PC-3 (cell line): ENCODE results near the gene GJD3. TPM values are rescaled to one million over a fixed set of nuclear protein-coding genes. Genes with fewer than 3 reads are reported as not detected.
A peak's percentile ranks its signal among the peaks of the same experiment; 100 is the strongest.
"Not testable (repeated sequence)": the region's sequence is repeated elsewhere in the genome, so short reads cannot be mapped to it uniquely, and the experiment has no call there.

Experiments
- ATAC-seq: fragments of 200-7000 bp; cut with Tn5 transposase; 2 replicates; pipeline ENCODE4 v1.9.1; 2020; ENCODE audit warnings: mild to moderate bottlenecking, moderate library complexity
- BruUV-seq: library from RNA; stranded (reverse); fragments of 400-500 nt; replicated peaks from 2 replicates; lab custom pipeline; 2021; lab: Mats Ljungman, UMichigan
- CTCF ChIA-PET: fragments of 300-600 bp; sonication (Branson Sonifier 250); formaldehyde crosslinking; loops from one replicate; lab custom pipeline; 2022; ENCODE audit warnings: antibody characterized with exemption; lab: Charles Lee
- POLR2A ChIA-PET: fragments of 300-600 bp; sonication (Branson Sonifier 250); formaldehyde crosslinking; loops from one replicate; lab custom pipeline; 2022; ENCODE audit warnings: antibody characterized with exemption; ENCODE audit not compliant: unreplicated experiment; lab: Charles Lee
- DNase-seq: peaks from one replicate; pipeline ENCODE4 v3.0.0-alpha.2; 2015
- H2AFZ ChIP-seq: fragments of 300-600 bp; sonication (generic); 2 replicates; pipeline ENCODE4 v1.6.0; 2016; ENCODE audit warnings: antibody characterized with exemption, low read length
- H3F3A ChIP-seq: fragments of 300-600 bp; sonication (generic); one replicate; pipeline ENCODE4 v1.6.0; 2017; ENCODE audit warnings: antibody characterized with exemption, low read length, control low read depth, mild to moderate bottlenecking; ENCODE audit not compliant: unreplicated experiment
- H3K27ac ChIP-seq: fragments of 300-600 bp; sonication (generic); 2 replicates; pipeline ENCODE4 v1.5.1; 2016; ENCODE audit warnings: mild to moderate bottlenecking, low read length
- H3K27me3 ChIP-seq: fragments of 300-600 bp; sonication (generic); 2 replicates; pipeline ENCODE4 v1.6.1; 2016; ENCODE audit warnings: low read length, mixed read lengths
- H3K36me3 ChIP-seq: fragments of 300-600 bp; sonication (generic); 2 replicates; pipeline ENCODE4 v1.6.1; 2016; ENCODE audit warnings: low read depth, mixed run types, low read length, mixed read lengths
- H3K4me1 ChIP-seq: fragments of 300-600 bp; sonication (generic); 2 replicates; pipeline ENCODE4 v1.5.1; 2016; ENCODE audit warnings: low read length; ENCODE audit not compliant: insufficient read depth
- H3K4me2 ChIP-seq: fragments of 300-600 bp; sonication (generic); 2 replicates; pipeline ENCODE4 v1.6.0; 2016; ENCODE audit warnings: low read length
- H3K4me3 ChIP-seq: fragments of 300-600 bp; sonication (generic); 2 replicates; pipeline ENCODE4 v1.5.1; 2016; ENCODE audit warnings: mild to moderate bottlenecking, low read length, mixed read lengths
- H3K79me2 ChIP-seq: fragments of 300-600 bp; sonication (generic); 2 replicates; pipeline ENCODE4 v1.6.1; 2017; ENCODE audit warnings: low read length, mixed read lengths
- H3K9ac ChIP-seq: fragments of 300-600 bp; sonication (generic); 2 replicates; pipeline ENCODE4 v1.6.0; 2016; ENCODE audit warnings: mild to moderate bottlenecking, low read length
- H3K9me2 ChIP-seq: fragments of 300-600 bp; sonication (generic); replicated peaks from 2 replicates; pipeline ENCODE4 v1.6.1; 2016; ENCODE audit warnings: mixed run types, low read length, mixed read lengths
- H3K9me3 ChIP-seq: fragments of 300-600 bp; sonication (generic); 2 replicates; pipeline ENCODE4 v1.6.1; 2016; ENCODE audit warnings: low read length, mixed read lengths
- H4K20me1 ChIP-seq: fragments of 300-600 bp; sonication (generic); 2 replicates; pipeline ENCODE4 v1.6.1; 2016; ENCODE audit warnings: low read length, mixed read lengths
- CTCF ChIP-seq: fragments of 300-600 bp; sonication (generic); conservative IDR thresholded peaks from 2 replicates; pipeline ENCODE4 v1.5.1; 2017; ENCODE audit warnings: antibody characterized with exemption, low read depth, mild to moderate bottlenecking, low read length
- EZH2 ChIP-seq: fragments of 300-600 bp; sonication (generic); IDR thresholded peaks from one replicate; pipeline ENCODE4 v1.6.1; 2017; ENCODE audit warnings: antibody characterized with exemption, mild to moderate bottlenecking, low read length; ENCODE audit not compliant: unreplicated experiment
- EZH2phosphoT487 ChIP-seq: fragments of 300-600 bp; sonication (generic); IDR thresholded peaks from 2 replicates; pipeline ENCODE4 v1.6.1; 2018; ENCODE audit warnings: mild to moderate bottlenecking, antibody characterized with exemption, low read length, borderline replicate concordance
- intact Hi-C: fragments of 100-400 bp; cut with micrococcal nuclease; formaldehyde crosslinking; loops from 2 replicates; pipeline ENCODE4 v1.9.0; 2023
- total RNA-seq: library from RNA; depleted of rRNA; stranded (reverse); fragments of >200 nt; gene quantifications from 2 replicates; pipeline ENCODE4 v1.2.3, GENCODE V29; 2014

GJD3 gene
- total RNA-seq, 1 experiment from 2014 or later, result not detected

GRCh38 chr17:40399185-40399584 is 34.6 kb upstream of the GJD3 start:
- ATAC-seq (peak; percentile 49; the same call in 1 of the 2 replicates), DNase-seq (peak; percentile 69)
- no peaks in the 10 kb centered on the region for H3K9me2 ChIP-seq
- H3K9me3 ChIP-seq, result no peaks in the 10 kb centered on the region
- H2AFZ ChIP-seq, result no peak overlapping the region
- H3F3A ChIP-seq, result peaks cover 5% of the 10 kb centered on the region
- CTCF ChIA-PET, result interaction anchor here (0.6 kb wide), 1 partner anchor 16 kb away, joined by 8 read pairs; no protein-coding TSS in a partner anchor
- POLR2A ChIA-PET, result no interaction called here
- H3K4me3 ChIP-seq, result no peak overlapping the region
- peak; percentile 65 for TF ChIP-seq CTCF
- no peak for TF ChIP-seq EZH2phosphoT487
- peaks cover 72% of the 10 kb centered on the region for H3K36me3 ChIP-seq
- H3K27ac ChIP-seq, result no peak overlapping the region
- H3K4me1 ChIP-seq, result no peaks in the 10 kb centered on the region
- no peak overlapping the region for H3K9ac ChIP-seq
- no peak overlapping the region for H3K4me2 ChIP-seq
- no peaks in the 10 kb centered on the region for H3K27me3 ChIP-seq
- H3K79me2 ChIP-seq, result no peaks in the 10 kb centered on the region
- intact Hi-C loops, result loop anchor here (1.0 kb wide), 1 partner anchor 161 kb away; no protein-coding TSS in a partner anchor
- no TSS peak for BruUV-seq
- 0 out of 2 replicates have a peak, but pooled peaks cover 5% of the 10 kb centered on the region for H4K20me1 ChIP-seq

GRCh38 chr17:40386555-40386954 is 22.0 kb upstream of the GJD3 start:
- H3K4me2 ChIP-seq, CTCF ChIA-PET, H3K27ac ChIP-seq, H3K9ac ChIP-seq, H2AFZ ChIP-seq, intact Hi-C loops, BruUV-seq, ATAC-seq, H3K79me2 ChIP-seq, H3K4me1 ChIP-seq, DNase-seq, H4K20me1 ChIP-seq, H3K9me2 ChIP-seq, POLR2A ChIA-PET, H3K9me3 ChIP-seq, H3K27me3 ChIP-seq, H3F3A ChIP-seq, H3K4me3 ChIP-seq: not testable (repeated sequence)
- peaks cover 26% of the 10 kb centered on the region; the same call in 1 of the 2 replicates for H3K36me3 ChIP-seq

GRCh38 chr17:40382251-40382650 is 17.7 kb upstream of the GJD3 start:
- Histone ChIP-seq H3K9ac (no peak overlapping the region), H3K9me3 (no peaks in the 10 kb centered on the region), H3K27me3 (no peaks in the 10 kb centered on the region), H3K4me1 (no peaks in the 10 kb centered on the region), H2AFZ (no peak overlapping the region), H3F3A (no peaks in the 10 kb centered on the region), H3K4me2 (no peak overlapping the region), H3K9me2 (no peaks in the 10 kb centered on the region), H4K20me1 (no peaks in the 10 kb centered on the region), H3K27ac (no peak overlapping the region), H3K4me3 (no peak overlapping the region), H3K79me2 (no peaks in the 10 kb centered on the region), H3K36me3 (no peaks in the 10 kb centered on the region)
- ATAC-seq (no peak), DNase-seq (no peak)
- TF ChIP-seq CTCF, result no peak
- TF ChIP-seq EZH2, result no peak
- TF ChIP-seq EZH2phosphoT487, result no peak
- intact Hi-C loops, result no loop called here
- no TSS peak for BruUV-seq
- ChIA-PET CTCF (no interaction called here), POLR2A (no interaction called here)
